ENCODE results near the gene PCAT6.
"Not testable (repeated sequence)": the region's sequence is repeated elsewhere in the genome, so short reads cannot be mapped to it uniquely, and the experiment has no call there.

Gene PCAT6

GRCh38 chr1:202815120-202815519 lies 4.4 kb downstream of the PCAT6 start:
- H3K4me3 ChIP-seq (ENCODE audit: low read depth, low read length), result no peak overlapping the region
- TF ChIP-seq, protein P1, sequence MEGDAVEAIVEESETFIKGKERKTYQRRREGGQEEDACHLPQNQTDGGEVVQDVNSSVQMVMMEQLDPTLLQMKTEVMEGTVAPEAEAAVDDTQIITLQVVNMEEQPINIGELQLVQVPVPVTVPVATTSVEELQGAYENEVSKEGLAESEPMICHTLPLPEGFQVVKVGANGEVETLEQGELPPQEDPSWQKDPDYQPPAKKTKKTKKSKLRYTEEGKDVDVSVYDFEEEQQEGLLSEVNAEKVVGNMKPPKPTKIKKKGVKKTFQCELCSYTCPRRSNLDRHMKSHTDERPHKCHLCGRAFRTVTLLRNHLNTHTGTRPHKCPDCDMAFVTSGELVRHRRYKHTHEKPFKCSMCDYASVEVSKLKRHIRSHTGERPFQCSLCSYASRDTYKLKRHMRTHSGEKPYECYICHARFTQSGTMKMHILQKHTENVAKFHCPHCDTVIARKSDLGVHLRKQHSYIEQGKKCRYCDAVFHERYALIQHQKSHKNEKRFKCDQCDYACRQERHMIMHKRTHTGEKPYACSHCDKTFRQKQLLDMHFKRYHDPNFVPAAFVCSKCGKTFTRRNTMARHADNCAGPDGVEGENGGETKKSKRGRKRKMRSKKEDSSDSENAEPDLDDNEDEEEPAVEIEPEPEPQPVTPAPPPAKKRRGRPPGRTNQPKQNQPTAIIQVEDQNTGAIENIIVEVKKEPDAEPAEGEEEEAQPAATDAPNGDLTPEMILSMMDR (IDR thresholded peaks at IDR 0.05; ENCODE audit: low read depth, low read length), result no peak

DNA sequence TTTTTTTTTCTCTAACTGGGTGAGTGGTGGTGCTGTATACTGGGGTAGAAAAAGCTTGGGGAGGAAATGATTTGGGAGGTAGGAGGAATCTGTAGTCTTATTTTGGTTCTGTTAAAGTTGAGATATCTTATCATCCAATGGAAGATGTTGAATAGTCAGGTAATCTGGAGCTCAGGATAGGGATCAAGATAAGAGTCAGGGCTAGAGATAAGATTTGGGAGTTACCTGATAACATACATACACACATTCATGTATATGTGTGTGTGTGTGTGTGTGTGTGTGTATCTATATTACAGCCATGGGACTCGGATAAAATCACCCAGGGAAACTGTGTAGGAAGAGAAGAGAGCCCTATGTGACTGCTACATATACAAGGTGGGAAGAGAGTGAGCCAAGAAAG lies 8.1 kb downstream of the PCAT6 start:
- H3K4me3 ChIP-seq (ENCODE audit: low read depth, low read length), result no peak overlapping the region
- TF ChIP-seq, protein P1 (IDR thresholded peaks at IDR 0.05; ENCODE audit: low read depth, low read length), result no peak

GRCh38 chr1:202821467-202821866 lies 10.7 kb downstream of the PCAT6 start:
- H3K4me3 ChIP-seq (ENCODE audit: low read depth, low read length), result no peak overlapping the region
- TF ChIP-seq, protein P1 (IDR thresholded peaks at IDR 0.05; ENCODE audit: low read depth, low read length), result no peak

- H3K4me3 ChIP-seq (ENCODE audit: low read depth, low read length), result no peak overlapping the region
- TF ChIP-seq, protein P1 (IDR thresholded peaks at IDR 0.05; ENCODE audit: low read depth, low read length), result no peak
Observed at GRCh38 chr1:202825748-202826147, 15.0 kb downstream of the PCAT6 start.

DNA sequence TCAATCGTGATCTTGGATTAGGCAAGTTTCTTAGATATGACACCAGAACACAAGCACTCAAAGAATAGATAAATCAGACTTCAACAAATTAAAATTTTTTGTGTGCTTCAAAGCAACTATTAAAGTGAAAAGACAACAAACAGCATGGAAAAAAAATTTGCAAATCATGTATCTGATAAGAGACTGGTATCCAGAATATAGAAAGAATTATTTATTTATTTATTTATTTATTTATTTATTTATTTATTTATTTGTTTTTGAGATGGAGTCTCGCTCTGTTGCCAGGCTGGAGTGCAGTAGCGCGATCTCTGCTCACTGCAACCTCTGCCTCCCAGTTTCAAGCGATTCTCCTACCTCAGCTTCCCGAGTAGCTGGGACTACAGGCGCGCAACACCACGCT lies 18.5 kb downstream of the PCAT6 start:
- H3K4me3 ChIP-seq (ENCODE audit: low read depth, low read length), result not testable (repeated sequence)

DNA sequence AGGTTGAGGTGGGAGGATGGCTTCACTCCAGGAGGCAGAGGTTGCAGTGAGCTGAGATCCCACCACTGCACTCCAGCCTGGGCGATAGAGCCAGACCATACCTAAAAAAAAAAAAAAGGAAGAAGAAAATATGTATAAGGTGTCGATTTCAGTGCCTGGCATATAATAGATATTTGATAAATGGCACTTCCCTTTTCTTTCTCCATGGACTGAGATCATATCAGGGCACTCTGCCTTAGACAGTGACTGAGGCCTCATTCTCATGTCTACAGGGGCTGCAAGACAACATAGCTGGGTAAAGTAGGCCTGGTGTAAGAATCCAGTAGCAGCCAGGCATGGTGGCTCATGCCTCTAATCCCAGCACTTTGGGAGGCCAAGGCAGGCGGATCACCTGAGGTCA lies 21.2 kb downstream of the PCAT6 start:
- TF ChIP-seq, protein P1 (IDR thresholded peaks at IDR 0.05; ENCODE audit: low read depth, low read length), result no peak
- no peak overlapping the region for H3K4me3 ChIP-seq (ENCODE audit: low read depth, low read length)

DNA sequence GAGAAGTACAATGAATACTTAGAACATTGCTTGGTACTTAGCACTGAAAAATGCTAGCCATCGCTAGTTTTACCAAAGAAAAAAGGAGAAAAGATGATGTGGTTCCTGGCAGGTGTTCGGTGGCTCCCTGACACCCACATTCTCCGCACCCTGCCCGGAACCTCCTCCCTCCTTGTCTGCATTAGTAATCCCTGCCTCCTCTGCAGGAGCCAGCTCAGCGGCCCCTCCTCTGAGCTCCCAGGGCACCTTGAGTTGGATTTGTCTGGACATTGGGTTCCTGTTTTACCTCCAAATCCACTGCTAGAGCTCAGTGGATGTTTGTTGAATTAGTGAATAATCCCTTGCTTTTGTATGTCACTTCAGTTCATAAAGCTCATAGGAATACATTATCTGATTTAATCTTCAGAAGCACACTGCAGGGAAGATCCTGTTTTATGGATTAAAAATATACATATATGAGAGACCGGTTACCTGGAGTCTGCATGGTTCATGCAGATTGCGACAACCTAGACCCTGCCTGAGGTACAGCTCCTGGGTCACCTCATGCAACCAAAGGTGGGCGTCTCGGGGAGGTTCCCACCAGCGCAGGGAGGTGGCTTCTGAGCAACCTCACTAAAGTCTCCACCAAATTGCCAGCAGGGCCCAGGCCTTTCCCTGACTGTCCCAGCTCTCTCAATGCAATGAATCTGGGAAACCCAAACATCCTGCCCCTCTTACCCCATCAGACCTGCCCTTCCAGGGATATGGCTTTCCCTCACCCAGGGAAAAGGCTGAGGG lies 24.2 kb downstream of the PCAT6 start:
- TF ChIP-seq, protein P1 (IDR thresholded peaks at IDR 0.05; ENCODE audit: low read depth, low read length), result no peak
- no peak overlapping the region for H3K4me3 ChIP-seq (ENCODE audit: low read depth, low read length)
